Medulla oblongata (tissue), 1 donor: ENCODE results near the gene TBC1D22A.
A peak's percentile ranks its signal among the peaks of the same experiment; 100 is the strongest.

ENCODE experiments used
- DNase-seq: peaks from one replicate; pipeline ENCODE4 v3.0.0-alpha.2; 2015; ENCODE audit errors: extremely low spot score

TBC1D22A gene

DNA sequence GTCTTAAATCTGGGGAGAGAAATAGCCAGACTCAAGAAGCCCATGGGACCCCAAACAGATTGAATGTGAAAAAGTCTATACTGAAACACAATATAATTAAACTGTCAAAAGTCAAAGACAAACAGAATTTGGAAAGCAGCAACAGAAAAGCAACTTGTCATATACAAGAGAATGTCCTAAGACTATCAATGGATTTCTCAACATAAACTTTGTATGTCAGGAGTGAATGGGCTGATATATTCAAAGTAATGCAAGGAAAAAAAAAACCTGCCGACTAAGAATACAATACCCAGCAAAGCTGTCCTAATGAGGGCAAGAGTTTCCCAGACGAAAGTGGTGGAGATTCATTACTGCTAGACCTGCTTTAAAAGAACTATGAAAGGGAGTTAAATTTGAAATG, 73.2 kb downstream of the TBC1D22A start:
- no peak for DNase-seq

DNA sequence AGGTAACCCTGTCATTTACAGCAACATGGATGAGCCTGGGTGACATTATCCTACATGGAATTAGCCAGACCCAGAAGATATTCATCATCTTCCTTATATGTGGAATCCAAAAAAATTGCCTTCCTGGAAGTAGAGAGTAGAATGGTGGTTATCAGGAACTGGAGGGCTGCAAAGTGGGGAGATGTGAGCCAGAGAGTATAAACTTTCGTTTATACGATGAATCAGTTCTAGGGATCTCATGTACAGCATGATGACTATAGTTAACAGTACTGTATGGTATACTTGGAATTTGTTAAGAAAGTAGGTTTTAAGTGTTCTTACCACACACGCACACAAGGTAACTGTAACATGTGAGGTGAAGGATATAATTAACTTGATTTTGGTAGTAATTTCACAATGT, 79.1 kb downstream of the TBC1D22A start:
- no peak for DNase-seq

DNA sequence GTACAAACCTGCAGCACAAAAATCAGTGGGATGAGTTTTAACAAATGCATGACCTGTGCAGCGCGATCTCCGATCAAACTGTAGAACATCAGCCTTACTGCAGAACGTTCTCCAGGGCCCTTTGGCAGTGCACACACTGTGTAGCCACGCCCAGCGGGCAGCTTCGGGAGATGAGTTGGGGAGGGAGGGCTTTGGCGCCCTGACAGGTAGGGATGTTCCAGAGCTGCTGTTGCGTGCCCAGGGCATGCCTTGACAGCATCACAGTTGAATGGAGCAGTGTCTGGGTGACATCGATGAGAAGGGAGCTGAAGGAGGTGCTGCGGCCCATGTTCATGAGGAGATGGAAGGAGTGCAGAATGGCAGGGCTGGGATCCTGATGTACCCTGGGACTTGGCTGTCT, 80.2 kb downstream of the TBC1D22A start:
- DNase-seq: no peak

DNA sequence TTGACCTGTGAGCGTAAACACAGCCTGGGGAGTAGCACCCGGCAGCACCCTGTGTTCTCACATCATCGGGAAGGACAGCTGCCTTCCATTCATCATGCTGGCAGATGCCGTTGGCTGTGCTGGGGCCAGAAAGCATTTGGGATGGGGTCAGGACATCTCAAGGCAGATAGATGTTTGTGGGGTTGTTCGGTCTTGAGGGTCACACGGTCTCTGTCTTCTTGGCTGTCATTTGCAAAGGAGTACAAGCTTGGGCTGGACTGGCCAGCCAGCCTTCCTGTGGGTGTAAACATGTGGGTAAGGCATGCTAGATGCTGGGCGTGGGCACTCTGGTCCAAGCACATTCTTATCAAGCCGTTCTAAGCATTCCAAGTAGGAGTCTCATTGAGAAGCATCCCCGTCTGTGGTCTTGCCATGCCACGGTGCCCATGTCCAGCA, 81.4 kb downstream of the TBC1D22A start:
- peak; percentile 15 for DNase-seq

DNA sequence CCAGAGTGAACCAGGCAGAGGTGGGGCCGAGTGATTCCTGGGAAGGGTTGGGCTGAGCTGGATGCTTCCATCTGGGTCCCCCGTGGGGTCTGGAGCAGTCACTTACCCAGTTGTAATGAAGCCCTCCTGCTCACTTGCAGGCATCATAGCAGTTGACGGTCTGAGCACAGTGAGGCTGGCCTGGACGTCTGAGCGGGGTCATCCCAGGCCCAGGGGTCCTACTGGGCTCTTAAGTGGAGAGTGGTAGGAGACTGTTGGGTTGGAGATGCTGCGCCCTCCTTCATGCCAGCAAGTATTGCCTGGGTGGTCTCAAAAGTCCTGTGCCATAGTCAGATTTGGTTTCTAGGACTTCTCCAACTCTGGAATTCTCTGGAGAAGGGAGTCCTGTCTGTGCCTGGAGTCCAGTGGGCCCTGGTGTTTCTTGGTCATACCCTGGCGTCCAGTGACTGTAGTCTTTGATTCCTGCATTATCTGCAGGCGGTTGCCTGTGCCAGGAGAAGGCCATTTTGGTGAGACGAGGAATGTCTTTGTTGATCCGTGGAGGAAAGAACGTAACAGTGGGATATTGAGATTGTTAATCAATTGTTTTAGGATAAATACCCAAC, 82.3 kb downstream of the TBC1D22A start:
- peak; percentile 16 for DNase-seq

DNA sequence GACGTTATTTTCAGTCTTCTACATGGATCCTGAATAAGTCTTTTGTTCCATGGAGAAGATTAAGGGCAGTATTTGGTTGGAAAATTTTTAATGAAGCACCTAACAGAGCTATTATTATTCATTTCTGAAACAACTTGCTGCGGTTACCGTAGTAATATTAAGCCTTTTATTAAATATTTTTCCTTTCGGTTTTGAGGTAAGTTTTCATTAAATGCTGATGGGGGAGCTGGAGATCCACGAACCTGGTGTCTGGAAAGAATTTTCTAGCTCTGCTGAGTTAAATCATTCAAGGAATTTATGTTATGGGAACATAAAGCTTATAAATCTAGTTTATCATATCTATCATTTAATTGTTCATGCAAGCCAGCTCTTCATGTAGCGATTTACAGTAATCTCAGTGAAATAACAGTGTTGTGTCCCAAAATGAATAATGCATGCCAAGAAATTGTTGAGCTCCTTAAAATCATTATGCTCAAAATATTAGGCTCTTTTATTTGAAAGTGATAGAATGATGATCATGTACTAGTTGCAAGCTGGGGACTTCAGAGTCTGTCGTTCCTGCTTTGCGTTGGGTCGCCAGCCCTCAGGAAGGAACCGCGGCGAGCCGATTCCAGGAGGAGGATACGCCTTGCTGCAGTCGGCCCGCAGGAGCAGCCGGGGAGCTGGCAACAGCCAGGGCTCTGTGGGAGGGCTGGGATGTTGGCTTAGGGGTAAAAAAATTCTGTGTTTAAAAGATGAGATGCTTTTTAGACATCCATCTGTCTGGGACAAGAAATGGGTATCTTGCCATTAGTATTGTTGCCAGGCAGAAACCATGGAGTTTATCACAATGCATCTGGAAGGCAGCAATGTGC, 83.1 kb downstream of the TBC1D22A start:
- peak; percentile 66 for DNase-seq

DNA sequence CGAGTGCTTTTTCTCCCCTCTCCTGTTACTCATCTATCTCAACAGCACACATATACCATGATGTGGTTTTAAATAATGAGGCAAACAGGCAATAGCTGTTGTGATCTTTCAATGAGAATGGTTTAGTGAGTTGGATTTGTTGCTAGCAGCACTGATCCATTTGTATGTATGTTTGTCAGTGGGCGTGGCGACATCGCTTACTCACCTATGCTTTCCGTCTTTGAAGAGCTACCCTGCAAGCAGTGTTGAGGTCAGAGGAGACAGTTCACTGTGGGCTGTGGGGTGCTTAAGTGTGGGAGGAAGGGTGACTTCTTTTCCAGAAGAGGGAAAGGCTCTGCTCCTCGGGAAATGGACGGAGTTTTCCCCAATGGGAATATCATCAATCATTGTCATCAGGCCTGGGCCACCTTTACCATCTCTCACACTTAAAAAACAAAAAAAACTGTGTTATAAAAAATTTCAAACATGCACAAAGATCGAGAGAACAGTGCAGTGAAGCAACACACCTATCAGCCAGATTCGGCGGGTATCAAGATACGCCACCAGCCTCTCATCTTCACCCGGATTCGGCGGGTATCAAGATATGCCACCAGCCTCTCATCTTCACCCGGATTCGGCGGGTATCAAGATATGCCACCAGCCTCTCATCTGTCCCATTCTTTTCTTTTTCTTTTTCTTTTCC, 83.8 kb downstream of the TBC1D22A start:
- DNase-seq: no peak

DNA sequence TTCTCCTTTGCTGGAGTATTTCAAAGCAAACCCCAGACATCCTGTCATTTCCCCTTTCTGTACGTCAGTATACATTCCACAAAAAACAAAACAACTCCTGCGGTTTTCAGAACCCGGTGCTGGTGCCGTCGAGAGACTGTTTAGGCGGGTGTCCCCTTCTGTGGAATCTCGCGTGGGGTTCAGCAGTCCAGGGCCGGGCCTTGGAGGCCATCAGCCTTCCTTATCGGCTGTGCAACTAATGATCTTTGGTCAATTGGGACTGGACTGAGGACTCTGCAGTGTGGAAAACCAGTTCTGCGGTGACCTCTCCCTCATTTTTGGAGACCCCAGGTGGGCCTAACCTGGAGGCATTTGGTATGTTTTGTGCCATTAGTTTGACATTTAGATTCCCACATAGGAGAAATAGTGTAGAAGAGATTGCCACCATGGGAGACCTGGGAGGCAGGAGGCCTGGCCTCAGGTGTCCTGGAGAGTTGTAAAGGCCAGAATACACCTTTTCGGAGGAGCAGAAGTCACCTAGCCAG, 84.4 kb downstream of the TBC1D22A start:
- no peak for DNase-seq

DNA sequence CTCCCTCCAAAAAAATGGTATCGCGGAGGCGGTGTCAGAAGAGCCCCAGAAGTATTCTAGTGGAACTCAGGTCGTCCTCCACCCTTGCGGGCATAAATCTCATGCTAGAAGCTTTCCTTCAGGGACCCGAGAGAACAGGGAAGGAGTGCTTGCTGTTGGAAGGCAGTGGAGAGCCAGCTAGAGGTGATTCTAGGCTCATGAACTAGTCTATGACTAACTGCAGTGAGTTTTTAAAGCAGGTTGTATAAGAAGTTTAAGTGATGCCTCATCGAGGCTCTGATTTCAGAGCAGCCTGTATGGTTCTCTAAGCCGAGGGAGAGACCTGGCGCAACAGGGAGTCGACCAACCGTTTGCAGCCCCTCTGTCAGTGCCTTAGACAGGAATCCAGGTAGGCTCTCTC, 85.7 kb downstream of the TBC1D22A start:
- no peak for DNase-seq

DNA sequence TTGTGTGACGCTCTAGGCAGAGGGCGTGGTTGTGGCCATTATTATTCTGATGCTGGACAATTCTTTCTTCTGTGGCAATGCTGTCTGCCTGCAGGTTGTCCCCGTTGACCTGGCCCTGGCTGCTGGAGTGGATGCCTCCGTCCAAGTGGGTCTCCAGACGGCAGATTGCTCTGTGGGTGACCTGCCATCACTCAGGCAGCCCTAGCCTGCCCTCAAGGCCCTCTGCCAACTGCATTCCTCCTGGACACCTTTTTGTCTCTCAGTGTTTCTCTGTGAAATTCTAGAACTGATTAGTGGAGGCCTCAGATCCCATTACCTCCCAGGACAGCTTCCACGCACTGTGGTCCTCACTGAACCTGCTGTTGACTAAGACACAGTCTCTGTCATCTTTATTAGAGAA, 86.7 kb downstream of the TBC1D22A start:
- no peak for DNase-seq

DNA sequence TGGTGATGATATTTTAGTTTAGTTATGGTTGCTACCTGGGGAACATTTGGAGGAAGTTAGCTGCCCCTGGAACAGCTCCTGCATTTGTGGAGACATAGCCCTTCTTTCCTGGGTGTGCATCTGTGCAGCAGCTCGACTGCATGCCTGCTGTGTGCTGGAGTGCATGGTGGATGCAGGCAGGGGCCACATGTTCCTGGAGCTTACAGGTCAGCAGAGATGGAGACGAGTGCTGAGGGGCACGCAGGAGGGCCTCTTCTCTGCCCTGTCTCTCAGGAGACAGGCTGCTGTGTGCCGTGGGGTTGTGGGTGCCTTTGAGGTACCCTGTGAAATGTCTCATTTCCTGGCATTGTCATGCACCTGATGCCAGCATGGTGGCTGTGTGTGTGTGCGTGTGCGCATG, 87.5 kb downstream of the TBC1D22A start:
- DNase-seq: no peak

DNA sequence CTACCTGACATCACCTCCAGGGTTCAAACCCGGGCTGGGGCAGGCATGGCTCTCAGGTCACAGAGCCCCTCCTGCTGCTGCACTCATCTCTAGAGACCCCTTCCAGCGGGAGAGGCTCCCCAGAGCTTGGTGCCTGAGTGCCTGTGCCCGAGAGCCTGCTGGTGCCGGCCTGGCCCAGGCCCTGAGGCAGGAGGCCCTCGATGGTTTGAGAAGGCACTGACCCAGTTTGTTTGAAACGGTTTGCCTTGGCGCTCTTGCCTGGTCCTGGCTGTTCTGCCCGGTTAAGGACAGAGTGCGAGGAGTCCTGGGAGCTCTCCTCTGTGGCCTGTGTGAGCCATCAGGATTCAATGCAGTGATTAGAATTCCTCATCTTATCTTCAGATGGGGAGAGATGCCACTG, 88.9 kb downstream of the TBC1D22A start:
- peak; percentile 10 for DNase-seq

DNA sequence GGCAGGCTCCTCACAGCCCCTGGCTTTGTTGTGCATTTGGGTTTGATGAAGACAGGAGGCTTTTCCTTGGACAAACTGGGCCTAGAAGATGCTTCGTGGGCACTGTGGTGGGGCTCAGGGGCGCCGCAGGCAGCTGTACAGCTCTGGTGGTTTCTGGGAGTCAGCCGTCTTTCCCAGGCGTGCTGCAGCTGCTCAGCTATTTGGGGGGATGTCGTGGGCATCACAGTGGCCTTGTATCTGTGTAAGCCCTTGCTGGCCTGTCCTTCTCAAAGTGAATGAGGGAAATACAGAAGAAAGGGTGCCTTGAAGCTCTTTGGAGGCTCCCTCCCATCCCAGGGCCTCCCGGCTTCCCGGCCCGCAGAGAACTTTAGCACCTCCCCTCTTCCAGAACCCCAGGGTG, 89.5 kb downstream of the TBC1D22A start:
- no peak for DNase-seq

DNA sequence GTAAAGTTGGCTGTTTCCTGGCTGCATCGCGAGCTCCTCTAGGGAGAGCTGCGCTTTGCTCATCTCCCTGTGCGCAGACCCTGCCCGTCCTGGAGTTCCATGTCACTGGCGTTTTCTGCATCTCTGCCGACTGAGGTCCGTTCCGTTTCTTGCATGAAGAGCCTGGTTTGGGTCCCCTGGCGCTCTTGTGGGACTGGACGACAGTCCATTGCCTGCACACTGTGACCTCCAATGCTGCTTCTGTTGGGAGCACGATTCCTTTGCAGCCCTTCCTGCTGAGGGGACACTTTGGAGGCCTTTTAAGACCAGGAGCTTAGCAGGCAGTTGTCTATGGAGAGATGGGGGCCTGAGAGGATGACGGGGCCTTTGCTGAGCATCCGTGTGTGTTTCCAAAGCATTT, 90.3 kb downstream of the TBC1D22A start:
- DNase-seq: no peak

DNA sequence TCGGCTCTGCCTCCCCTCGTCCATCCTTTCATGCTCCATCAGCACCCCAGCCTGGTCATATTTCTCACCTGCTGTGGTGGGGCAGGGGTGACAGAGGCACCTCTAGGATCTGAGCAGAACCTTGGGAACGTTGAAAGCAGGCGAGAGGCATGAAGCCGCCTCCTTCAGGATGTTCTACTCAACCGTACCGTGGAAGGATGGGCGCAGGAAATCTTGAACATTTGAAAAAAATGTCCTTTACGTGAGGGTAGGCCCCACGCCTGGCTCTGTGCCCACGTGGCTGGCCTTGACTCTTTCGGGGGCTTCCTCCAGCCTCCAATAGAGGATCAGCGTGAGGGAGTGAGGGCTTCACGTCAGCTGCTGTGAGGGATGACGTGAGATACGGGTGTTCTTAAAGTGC, 90.7 kb downstream of the TBC1D22A start:
- no peak for DNase-seq

DNA sequence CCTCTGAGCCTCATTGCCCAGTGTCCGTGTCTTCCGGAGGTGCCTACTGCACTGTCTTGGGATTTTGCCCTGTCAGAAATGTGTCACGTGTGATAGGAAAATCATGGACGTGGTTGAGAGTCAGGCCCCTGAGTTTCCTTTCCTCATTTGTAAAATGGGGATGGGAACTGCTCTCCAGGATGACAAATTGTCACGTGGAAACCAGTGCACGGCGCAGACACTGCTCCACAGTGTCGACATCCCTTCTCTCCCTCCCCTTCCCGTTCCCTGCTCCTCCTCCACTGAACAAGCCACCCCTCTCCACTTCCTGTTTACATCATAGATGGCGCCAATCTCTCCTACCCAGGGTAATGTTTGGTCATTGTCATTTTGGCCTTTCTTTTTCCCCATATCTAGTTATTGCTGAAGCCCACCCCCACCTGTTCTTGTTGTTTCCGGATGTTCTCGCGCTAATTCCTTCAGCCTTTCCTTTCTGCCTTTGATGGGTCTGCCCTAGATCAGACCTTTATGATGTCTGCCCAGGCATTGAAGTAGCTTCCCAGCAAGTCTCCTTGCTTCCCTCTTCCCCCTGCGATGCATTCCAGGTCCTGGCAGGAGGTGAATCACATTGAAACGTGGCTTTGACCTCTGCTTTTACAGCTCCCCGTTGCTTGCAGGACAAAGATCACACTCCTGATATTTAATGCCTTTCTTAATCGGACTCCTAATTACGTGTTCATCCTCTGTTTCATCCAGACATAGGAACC, 91.8 kb downstream of the TBC1D22A start:
- DNase-seq: peak; percentile 69

DNA sequence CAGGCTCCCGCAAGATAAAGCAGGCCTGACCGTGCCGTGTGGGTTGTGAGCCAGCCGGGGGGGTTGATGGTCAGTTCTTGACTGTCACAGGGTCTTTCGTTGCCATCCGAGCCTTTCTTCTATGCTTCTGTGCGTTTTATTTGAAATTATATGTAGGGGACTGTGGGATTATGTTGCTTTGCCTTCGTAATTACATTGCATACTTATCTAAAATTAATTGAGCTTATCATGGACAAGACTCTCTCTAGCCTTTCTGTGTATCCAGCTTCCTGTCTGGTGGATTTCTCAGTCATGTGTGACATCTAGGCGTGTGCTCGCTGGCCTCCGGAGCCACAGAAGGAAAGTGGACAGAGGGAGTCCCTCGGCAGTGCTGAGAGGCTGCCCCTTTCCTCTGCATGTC, 93.2 kb downstream of the TBC1D22A start:
- no peak for DNase-seq

DNA sequence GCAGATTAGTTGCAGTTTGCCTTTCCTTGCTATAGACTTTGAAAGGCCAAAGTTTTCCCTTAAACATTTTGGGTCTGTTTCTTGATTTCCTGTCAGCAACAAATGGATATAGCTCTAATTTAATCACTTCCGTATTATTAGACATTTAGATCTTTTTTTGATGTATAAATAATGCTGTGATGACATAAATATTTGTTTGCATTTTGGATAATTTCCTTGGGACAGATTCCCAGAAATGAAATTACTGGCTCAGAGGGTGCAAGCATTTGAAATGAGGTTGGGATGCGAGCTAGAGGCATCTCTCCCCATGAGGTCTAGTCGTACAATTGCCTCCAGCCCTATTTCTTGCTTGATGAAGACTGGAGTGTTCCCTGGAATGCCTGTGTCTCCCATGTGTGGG, 94.2 kb downstream of the TBC1D22A start:
- DNase-seq: no peak

DNA sequence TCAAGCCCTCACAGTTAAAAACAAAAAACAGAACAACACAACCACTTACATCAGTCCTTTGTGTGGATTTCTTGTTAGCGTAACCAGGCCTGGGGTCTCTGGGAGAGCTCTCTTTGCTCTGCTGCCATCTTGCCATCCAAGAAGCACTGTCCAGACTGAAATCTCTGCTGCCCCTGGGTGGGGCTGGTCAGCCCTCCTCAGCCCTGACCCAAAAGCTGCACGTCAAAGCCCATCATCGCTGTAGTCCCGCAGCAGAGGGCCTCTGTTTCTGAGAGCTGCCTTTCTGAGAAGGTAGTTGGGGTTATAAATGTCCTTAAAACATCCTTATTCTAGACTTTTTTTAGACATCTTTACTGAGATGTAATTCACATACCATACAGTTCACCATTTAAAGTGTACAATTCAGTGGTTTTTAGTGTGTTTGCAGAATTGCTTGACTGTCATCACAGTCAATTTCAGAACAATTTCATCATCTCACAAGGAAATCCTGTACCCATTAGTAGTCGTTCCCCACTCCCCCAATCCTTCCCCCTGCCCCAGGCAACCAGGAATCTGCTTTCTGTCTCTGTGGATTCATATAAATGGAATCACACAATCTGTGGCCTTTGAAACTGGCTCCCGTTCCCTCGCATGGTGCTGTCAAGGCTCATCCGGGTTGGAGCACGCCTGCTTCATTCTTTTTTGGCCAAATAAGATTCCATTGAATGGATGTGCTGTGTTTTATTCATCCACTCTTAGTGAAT, 94.9 kb downstream of the TBC1D22A start:
- DNase-seq: no peak

DNA sequence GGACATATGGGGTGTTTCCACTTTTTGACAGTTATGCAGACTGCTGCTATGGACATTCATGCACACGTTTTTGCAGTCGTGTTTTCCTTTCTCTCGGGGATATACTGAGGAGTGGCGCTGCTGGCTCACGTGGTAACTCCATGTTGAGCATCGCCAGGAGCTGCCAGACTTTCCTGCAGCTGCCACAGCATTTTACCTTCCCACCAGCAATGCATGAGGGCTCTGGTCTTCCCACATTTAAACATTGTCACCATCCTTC, 95.4 kb downstream of the TBC1D22A start:
- DNase-seq: no peak

DNA sequence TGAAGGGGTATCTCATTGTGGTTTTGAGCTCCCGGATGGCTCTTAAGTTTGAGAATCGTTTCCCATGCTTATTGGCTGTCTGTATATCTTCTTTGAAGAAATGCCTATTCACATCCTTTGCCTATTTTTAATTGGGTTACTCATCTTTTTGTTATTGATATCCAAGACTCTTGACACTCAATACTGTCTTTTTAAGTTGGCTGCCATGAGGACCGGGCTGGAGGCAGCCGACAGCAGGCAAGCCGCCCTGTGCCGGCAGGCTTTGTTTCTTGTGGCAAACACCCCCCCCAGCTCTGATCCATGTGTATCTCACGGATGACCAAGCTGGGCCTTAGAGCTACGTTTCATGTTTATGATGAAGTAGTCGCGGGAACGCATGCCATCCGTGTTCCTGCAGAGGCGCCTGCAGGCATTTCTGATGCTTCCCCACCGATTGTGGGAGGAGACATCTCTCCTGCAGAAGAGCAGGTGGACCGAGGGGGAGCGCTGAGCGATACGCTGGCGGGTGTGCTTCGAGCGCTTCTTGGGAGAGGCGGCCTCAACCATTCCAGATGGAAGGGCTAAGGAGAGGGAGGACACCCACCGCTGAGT, 95.8 kb downstream of the TBC1D22A start:
- DNase-seq: no peak
